Activated CD8-positive, alpha-beta memory T cell treated with anti-CD3 and anti-CD28 coated beads, Interleukin-2, amount 50 U/mL, for 48 hours (primary cell): ENCODE measurements around the gene KIF6.
"Not testable (repeated sequence)": the region's sequence is repeated elsewhere in the genome, so short reads cannot be mapped to it uniquely, and the experiment has no call there.

Experiments used
- DNase-seq: peaks from one replicate; pipeline ENCODE4 v3.0.0-alpha.2; 2020

The KIF6 gene

DNA sequence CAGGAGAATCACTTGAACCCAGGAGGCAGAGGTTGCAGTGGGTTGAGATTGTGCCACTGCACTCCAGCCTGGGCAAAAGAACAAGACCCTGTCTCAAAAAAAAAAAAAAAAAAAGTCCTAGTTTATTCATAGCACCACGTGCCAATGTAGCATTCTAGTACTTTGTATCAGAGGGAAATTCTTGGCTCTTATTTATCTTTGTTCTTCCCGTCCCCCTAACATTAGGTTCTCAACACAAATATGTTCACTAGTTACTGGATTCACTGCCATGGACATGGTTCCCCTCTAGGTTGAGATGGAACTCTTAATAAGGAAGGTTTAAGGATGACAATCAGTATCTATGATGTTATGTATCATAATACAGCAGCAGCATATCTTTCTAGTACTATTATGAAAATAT, 178.5 kb downstream of the KIF6 start:
- no peak for DNase-seq

DNA sequence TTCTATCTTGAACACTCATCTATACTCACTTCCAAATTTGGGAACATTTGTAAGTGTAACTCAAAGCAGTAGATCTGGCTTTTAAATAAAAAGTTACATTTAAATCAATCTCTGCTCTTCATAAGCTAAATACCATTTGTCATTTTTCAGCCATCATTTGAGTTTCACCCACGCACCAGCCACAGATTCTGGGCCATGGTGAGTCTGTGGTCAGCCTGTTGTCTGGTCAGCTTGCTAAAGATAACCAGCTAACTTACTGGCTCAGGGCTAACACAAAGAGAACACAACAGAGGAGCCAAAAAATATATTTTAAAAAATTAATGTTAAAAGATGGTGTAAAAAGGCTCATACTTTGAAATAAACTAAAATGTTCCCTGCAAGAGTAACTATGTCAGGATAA, 181.3 kb downstream of the KIF6 start:
- DNase-seq: no peak

DNA sequence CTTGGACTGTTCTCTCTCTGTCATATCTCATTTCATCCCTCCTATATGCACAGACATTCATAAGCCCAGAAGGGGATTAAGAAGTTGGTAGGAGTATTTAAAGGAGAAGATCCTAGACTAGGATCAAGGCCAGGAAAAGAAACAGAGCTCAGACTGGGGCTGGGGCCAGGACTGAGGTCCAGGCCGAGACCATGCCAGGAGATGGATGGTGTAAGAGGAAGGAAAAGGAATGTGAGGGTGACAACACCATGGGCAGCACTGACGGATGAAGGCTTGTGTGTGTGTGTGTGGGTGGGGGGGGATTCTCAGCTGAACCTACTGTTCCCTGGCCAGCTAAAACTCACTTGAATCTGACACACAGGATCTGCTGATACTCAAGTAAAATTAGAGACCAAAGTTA, 182.1 kb downstream of the KIF6 start:
- no peak for DNase-seq

DNA sequence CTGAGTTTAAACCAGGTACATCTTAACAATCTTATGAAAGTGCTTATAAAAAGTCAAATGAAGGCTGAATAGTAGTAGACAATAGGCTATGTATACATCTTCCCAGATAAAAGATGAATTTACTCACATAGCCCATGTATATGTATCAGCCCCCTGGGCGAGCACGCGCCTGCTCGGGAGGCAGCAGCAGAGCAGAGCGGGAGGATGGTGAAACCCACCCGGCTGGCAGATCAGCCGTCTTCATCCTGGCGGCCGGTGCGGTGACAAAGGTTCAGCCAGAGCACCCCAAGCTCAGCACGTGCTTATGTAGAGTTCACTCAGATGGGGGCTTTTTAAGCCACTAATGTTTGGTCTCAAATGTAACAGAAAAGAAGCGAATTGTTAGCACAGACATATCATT, 184.8 kb downstream of the KIF6 start:
- DNase-seq: no peak

DNA sequence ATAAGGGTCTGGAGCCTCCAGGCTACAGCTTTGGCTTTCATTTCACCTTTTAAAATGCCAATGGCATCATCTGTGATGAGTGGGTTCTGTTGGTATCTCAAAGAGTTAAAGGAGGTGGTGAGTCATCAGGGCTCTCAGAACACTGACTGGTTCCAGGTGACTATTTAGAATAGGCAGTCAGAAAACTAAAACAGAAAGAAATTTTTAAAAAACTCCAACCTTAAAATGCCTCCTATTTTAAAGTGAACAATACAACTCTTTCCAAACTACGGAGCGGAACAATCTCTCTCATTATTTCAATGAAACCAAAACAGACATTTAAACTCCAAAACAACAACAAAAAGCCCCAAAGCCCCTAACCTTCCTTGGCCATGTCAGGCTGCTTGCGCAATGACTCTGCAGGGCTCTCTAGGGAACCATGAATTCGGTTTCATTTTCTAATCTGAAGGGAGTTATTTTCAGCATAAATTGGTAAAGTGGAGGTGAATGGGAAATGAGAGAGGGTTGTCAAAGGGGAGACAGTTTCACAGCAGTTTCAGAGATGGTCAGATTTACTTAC, 194.9 kb downstream of the KIF6 start:
- DNase-seq: no peak

DNA sequence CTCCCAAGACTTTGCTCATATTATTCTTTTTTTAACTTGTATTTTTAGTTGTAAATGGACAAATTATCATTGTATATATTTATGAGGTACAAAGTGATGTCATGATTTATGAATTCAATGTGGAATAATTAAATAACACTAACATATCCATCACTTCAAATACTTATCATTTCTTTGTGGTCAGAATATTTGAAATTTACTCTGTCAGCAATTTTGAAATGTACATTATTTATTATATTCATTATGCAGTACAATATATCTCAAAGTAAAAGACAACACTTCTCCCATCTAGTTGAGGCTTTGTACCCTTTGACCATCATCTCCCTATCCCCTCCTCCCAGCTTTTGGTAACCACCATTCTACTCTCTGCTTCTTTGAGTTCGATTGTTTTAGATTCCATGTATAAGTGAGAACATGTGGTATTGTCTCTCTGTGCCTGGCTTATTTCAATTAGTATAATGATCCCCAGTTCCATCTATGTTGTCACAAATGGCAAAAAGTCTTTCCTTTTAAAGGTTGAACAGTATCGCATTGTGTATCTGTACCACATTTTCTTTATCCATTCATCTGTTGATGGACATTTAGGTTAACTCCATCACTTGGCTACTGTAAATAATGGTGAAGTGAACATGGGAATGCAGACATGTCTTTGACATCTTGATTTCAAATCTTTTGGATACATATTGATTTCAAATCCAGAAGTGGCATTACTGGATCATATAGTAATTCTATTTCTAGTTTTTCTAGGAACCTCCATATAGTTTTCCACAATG, 197.2 kb downstream of the KIF6 start:
- no peak for DNase-seq

DNA sequence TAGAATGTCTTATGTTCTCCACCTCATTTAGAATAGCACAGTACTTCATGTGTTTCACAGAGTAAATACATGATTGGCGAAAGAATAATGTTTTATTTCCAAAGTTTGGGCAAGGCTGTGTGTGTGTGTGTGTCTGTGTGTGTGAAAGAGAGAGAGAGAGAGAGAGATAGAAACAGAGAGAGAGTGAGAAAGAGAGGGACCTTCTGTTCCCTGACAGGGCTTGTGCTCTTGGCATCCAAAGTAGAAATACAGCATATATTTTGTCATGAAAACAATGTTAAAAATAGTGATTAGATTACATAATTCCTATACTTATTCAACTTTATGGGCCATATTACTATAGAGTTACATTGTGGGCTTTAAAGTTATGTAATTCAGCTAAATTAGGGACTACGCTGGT, 201.2 kb downstream of the KIF6 start:
- no peak for DNase-seq

DNA sequence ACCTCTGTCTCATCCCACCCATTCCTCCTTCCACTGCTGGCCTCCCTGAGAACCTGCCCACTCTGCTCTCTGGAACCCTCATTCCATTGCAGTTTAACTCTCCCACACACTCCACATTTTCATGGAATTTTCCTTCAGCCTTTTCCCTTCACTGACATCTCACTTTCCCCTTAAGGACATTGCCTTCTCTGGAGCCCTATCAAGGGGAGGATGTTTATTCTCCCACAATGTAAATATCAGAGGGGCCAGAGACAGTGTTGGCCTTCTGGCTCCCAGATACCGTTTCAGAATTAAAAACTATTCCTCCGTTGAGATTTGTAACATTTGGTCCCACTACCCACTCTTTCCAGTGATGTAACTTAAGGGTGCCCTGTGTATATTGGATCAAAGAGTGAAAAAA, 203.2 kb downstream of the KIF6 start:
- no peak for DNase-seq

DNA sequence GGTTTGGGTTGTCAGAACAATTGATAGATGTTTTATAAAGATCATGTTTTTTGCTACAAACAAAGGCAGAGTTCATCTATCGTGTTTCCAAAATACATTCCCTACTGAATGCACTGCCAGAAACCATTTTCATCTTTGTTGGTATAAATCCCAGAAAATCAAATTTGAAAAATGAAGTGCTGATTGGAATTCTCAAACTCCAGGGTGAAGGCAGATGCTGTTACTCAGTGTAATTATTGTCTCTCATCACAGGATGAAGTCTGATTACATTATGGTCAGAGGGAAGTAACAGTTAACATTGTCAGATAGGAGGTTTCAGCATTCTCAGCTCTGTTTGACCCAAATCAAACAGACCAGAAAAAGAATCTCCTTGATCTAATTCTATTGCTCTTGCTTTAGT, 204.3 kb downstream of the KIF6 start:
- DNase-seq: no peak

DNA sequence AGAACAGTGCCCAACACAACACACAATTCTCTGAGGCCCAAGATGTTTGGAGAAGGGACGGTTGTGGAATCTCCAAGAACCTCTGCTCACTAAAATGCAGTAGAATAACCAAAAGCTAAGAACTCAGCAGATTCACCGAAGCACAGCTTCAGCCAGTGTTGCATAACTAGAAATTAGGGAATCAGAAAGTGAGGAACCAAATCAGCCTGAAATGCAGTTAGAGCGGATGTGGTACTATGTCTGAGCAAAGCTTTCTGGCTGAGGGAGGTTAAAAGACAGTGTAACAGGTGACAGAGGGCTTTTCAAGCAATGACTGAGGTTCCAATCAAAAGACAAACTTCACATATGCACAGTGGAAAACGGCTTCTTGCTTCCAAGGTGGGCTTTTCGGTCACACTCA, 204.8 kb downstream of the KIF6 start:
- no peak for DNase-seq

DNA sequence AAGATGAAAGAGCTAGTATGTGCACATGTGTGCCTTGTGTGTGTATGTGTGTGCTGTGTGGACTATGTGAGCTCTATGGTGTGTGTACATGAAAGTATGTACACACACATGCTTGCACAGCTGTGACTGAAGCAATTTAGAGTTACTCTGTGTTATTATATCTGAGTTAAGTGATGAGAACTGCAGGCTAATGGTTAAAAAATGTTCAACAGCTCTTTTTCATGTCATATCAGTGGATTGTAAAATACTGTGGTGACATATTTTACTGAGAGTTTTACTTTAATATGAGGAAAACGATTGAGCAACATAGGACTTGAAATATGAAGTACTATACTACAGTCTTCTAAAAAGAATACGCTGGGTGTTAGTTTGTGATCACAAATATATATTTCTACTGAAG, 207.0 kb downstream of the KIF6 start:
- no peak for DNase-seq

DNA sequence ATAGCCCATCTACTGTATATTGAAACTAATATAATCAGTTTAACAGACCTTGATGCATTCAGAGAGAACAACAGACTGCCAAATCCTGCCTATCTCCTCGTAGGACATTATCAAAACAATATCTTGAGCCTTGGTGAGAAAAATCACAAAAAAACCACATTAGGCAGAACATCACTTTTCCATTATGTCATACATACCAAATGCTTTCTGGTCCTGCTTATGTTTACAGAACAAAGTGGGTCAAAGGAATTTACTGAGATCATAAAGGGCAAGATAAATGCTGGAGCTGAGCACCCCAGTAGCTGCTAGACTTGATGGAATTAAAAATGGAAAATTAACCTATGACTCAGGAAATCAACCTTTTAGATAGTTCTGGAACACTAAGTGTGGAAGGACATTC, 207.5 kb downstream of the KIF6 start:
- no peak for DNase-seq

DNA sequence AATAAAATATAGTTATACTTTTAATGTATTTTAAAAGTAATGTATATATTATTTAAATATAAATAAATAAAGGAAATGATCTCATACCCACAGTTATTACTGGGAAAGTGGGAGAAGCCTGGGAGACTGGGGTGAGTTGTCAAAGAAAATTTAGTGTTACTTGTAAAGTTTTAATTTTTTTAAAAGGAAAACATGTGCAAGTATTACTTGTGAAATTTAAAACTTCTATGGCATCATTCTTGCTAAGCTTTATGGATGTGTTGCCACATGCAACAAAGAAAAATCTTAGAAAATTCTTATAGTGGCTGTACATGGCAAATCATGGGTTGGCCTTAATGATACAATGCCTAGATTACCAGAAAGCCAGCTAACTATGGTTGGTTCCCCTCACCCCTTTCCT, 208.7 kb downstream of the KIF6 start:
- DNase-seq: no peak

DNA sequence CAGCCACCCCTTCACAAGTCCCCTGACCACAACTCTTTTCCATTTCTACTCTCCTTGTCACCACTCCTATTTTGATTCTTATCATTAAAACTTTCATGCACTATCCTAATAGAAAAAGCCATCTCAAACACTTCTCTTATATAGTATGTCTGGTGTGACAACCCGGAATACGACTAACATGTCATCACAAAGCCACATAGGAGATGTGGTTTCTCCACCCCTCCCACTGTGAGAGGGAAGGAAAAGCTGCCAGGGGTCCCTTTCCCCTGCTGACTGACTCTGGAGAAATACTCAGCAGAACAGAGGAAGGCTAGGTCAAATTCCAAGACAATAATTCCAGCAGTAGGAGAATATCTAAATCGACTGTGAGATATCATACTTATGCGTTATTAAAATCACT, 209.7 kb downstream of the KIF6 start:
- DNase-seq: no peak

DNA sequence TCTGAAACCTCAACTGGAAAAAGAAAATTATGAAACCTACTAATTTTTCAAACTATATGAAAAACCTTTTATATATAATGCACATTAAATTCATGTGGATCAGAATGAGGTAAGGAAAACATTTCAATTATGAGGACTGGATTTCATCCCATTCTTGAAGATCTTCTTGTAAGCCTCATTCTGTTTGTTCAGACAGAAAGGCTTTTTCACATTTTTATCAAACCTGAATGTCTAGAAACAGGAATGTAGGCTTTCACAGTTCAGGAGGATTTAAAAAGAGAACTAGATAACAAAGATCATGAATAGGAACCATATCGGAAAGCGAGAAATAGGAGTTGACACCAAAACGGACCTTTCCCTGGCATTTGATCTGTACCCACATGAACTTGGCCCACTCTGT, 210.2 kb downstream of the KIF6 start:
- no peak for DNase-seq

DNA sequence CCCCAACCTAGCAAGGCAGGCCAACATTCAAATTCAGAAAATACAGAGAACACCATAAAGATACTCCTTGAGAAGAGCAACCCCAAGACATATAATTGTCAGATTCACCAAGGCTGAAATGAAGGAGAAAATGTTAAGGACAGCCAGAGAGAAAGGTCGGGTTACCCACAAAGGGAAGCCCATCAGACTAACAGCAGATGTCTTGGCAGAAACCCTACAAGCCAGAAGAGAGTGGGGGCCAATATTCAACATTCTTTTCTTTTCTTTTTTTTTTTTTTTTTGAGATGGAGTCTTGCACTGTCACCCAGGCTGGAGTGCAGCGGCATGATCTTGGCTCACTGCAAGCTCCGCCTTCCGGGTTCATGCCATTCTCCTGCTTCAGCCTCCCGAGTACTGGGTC, 215.4 kb downstream of the KIF6 start:
- DNase-seq: not testable (repeated sequence)

DNA sequence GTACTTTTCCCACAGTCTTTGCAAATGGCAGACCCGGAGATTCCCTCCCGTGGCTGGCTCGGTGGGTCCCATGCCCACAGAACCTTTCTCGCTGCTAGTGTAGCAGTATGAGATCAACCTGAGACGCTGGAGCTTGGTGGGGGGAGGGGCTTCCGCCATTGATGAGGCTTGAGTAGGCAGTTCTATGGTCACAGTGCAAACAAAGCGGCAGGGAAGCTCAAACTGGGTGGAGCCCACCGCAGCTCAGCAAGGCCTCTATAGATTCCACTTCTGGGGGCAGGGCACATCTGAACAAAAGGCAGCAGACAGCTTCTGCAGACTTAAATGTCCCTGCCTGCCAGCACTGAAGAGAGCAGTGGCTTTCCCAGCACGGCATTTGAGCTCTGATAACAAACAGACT, 216.7 kb downstream of the KIF6 start:
- DNase-seq: no peak

DNA sequence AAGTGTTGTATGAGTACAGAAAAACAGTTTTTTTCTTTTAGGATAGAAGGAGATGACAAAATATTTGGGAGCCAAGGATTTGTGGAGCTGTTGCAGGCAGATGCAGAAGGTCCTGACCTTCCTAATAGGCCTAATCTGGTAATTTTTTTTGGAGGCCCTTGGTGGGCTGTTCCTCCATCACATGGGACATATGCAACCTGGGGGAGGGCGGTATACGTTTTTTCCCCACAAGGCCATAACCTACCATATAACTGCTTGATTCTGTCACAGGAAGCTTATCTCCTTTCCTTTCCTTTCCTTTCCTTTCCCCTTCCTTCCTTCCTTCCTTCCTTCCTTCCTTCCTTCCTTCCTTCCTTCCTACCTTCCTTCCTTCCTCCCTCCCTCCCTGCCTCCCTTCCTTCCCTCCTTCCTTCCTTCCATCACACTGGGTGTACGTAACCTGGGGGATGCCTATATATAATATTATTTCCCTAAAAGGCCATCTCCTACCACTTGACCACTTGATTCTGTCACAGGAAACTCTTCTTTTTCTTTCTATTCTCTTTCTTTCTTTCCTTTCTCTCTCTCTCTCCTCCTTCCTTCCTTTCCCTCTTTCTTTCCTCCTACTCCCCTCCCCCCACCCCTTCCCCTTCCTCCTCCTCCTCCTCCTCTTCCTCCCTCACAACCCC, 217.7 kb downstream of the KIF6 start:
- no peak for DNase-seq

DNA sequence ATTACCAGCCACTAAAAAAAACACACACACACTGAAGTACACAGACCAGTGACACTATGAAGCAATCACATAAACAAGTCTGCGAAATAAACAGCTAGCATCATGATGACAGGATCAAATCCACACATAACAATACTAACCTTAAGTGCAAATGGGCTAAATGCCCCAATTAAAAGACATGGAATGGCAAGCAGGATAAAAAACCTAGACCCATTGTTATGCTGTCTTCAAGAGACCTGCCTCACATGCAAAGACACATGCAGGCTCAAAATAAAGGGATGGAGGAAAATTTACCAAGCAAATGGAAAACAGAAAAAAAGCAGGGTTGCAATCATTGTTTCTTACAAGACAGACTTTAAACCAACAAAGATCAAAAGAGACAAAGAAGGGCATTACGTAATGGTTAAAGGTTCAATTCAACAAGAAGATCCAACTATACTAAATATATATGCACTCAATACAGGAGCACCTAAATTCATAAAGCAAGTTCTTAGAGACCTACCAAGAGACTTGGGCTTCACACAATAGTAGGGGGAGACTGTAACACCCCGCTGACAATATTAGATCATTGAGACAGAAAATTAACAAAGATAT, 222.7 kb downstream of the KIF6 start:
- not testable (repeated sequence) for DNase-seq

DNA sequence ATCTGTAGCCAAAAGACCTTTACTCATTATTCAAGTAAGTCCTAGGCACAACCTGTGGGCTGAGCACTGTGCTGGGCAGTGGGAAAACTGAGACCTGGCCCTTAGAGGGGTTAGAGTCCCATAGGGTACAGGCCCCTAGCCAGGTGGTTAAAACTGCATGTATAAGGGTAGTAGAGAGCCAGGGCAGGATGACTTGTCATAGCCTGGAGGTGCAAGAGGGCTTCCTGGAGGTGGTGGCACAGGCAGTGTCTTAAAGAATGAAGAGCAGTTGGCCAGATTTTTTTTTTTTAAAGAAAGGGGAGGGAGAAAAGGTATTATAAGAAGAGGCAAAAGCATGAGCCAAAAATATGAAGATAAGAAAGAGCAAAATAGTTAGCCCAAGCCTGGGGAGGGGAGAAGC, 226.2 kb downstream of the KIF6 start:
- no peak for DNase-seq

DNA sequence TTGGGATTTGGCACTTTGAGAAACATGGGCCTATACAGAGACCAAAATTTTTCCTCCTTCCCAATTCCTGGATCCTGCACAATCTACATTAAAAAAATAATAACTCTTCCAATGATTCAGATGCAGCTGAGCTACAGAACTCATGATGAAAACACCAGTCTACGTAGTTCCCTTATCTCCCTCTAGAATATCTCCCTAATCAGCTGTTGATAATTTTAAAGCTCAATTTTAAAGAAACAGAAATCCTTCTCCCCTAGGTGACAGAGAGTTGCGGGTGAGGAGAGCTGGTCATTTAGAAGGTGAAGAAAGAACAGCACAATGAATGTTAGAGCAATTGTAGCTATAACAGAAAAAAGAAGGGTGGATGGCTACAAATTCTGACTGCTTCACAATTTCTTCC, 227.1 kb downstream of the KIF6 start:
- no peak for DNase-seq

DNA sequence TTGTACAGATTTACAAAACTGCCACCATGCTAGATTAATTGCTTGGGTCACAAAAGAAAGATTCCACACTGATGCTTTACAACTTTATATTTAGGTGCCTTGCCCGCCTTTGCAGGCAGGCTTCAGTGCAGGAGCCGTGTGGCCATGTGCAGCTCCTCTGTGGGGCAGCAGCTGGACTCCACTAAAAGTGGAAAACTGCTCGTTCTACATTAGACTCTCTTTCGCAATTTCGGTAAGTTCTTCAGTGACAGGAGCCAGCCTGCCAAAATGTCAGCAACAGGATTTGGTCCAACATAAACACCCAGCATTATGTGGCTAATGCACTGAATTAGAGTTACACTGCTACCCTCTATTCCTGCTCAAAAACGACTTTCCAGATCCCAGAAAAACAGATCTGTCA, 228.3 kb downstream of the KIF6 start:
- DNase-seq: no peak

DNA sequence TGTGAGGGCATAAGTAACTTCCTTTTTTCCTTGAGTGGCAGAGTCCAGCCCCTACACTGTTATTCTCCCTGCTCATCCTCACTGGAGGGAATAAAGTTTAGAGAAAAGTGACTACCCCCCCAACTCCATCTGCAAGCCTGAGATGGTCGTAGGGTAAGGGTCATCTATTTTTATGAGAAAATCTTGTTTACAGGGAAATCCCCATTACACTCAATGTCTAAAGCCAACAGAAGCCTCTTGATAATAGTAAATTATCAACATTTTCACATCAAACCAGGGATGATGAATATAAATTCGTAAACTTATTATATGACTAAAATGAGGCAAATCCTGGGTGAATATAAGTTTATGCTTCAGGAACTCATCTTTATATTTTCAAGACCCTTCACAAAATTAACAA, 228.8 kb downstream of the KIF6 start:
- no peak for DNase-seq

DNA sequence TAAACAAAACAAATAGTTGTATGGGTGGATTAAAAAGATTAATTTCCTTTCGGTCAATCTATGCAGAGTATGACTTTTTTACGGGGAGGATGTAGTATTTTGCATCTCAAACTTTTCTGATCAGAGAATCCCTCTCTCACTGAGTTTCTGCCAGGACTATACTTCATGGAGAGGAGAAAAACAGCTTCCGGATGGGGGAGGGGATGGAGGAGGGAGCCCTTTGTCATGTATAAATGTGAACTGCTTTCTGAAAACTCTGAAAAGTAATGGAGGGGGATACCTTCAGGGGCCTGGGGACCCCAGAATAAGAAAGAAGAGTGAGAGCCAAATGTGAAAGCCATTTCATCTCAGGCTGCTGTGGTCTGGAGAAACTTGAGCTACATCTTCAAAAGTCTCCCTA, 229.6 kb downstream of the KIF6 start:
- no peak for DNase-seq
